ENCODE results near the gene SRPX. TPM values are rescaled to one million over a fixed set of nuclear protein-coding genes. Genes with fewer than 3 reads are reported as not detected.
A peak's percentile ranks its signal among the peaks of the same experiment; 100 is the strongest.

SRPX gene
- polyA plus RNA-seq, 2 of the 4 experiments (the other 2 are of a cell fraction): 1.8 to 3.8 TPM

DNA sequence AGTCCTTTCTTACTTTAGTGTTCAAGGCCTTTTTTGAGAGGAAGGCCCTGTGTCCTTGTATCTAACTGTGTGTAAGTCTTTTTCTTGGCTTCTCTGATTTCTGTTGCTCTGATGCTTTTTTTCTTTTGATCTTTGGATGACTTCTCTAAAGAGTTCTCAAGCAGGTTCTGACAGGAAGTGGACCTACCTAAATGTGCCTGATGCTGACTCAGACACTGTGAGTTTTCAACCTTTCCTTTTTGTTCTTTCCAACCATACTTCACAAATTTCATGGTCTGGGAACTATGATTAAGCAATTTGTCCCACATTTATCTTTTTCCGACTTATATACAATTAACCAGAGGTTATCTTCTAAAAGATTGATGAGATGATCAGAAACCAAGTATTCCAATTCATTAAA is 117.8 kb downstream of the SRPX start:
- no peaks in the 10 kb centered on the region for H3K9me3 ChIP-seq
- no peak overlapping the region for H3K4me3 ChIP-seq
- FAIRE-seq (peak; percentile 87), DNase-seq (ENCODE audit: low read depth in 1 of 2, low spot score in 1 of 2) (no peak), ATAC-seq (no peak)
- H3K4me1 ChIP-seq: no peaks in the 10 kb centered on the region
- H3K4me2 ChIP-seq: no peak overlapping the region
- POLR2A ChIA-PET: no interaction called here
- H3K27ac ChIP-seq: no peak overlapping the region
- CTCF ChIA-PET: no interaction called here
- no peak for TF ChIP-seq CBX2 (IDR thresholded peaks at IDR 0.05; ENCODE audit: borderline replicate concordance, low read depth)
- TF ChIP-seq NFE2L2 (conservative IDR thresholded peaks at IDR 0.05; ENCODE audit: low read length): no peak
- TF ChIP-seq JUNB (IDR thresholded peaks at IDR 0.05): no peak
- TF ChIP-seq HES2 (IDR thresholded peaks at IDR 0.05): no peak
- TF ChIP-seq FOXS1 (CRISPR knock-in tag; IDR thresholded peaks at IDR 0.05): no peak
- TF ChIP-seq MYC (IDR thresholded peaks at IDR 0.05; ENCODE audit: borderline replicate concordance, low read length): no peak
- no peak for TF ChIP-seq CHD4 (IDR thresholded peaks at IDR 0.05; ENCODE audit: borderline replicate concordance)
- no peak for TF ChIP-seq POLR2A (IDR thresholded peaks at IDR 0.05; ENCODE audit: low read length)
- WGBS (ENCODE audit: missing lambda C conversion rate): 80% methylated on average over 1 of the region's 1 CpG

DNA sequence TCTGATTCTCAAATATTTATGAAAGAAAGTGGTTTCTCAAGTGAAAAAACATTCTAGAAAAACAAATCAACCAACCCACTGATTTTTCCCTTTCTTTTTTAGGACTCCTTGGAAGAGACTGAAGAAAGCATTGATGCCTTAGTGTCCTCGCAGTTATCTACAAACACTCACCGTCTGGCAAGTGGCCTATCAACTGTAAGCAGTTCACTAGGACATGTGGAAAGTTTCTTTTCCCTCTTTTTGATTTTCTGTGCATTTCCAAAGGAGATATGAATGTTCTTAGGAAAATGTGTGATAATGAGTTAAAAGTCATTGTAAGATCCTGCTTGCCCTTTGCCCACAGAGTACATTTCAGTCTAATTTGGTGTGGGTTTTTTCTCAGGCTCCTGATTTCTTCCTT is 118.4 kb downstream of the SRPX start:
- WGBS (ENCODE audit: missing lambda C conversion rate): 30% methylated on average over 2 of the region's 2 CpGs
- no peak for DNase-seq (ENCODE audit: low read depth in 1 of 2, low spot score in 1 of 2)
- no peak overlapping the region for H3K4me2 ChIP-seq
- H3K9me3 ChIP-seq: no peaks in the 10 kb centered on the region
- ATAC-seq: no peak
- no peak overlapping the region for H3K4me3 ChIP-seq
- no peaks in the 10 kb centered on the region for H3K4me1 ChIP-seq
- ChIA-PET POLR2A (no interaction called here), CTCF (no interaction called here)
- no peak for TF ChIP-seq TP53 (CRISPR knock-in tag; IDR thresholded peaks at IDR 0.05)
- TF ChIP-seq POLR2A (IDR thresholded peaks at IDR 0.05; ENCODE audit: low read length): no peak
- no peak for TF ChIP-seq CEBPB (IDR thresholded peaks at IDR 0.05)
- TF ChIP-seq HEYL (CRISPR knock-in tag; IDR thresholded peaks at IDR 0.05): no peak
- no peak for TF ChIP-seq CTCF (IDR thresholded peaks at IDR 0.05)
- no peak for TF ChIP-seq HDAC2 (IDR thresholded peaks at IDR 0.05)
- TF ChIP-seq MAFK (IDR thresholded peaks at IDR 0.05; ENCODE audit: partially characterized antibody): no peak
- TF ChIP-seq ZFP36 (IDR thresholded peaks at IDR 0.05; ENCODE audit: borderline replicate concordance, partially characterized antibody): no peak
- no peak for TF ChIP-seq FOSL2 (IDR thresholded peaks at IDR 0.05)
- no peak for TF ChIP-seq FOSL2 (CRISPR knock-in tag; IDR thresholded peaks at IDR 0.05)
- TF ChIP-seq PHF8 (IDR thresholded peaks at IDR 0.05; ENCODE audit: borderline replicate concordance, low read depth): no peak
- no peak for TF ChIP-seq ZSCAN20 (CRISPR knock-in tag; IDR thresholded peaks at IDR 0.05)
- no peak for TF ChIP-seq KDM1A (IDR thresholded peaks at IDR 0.05; ENCODE audit: low read depth)
- no peak for TF ChIP-seq CBX8 (IDR thresholded peaks at IDR 0.05)
- no peak for TF ChIP-seq NPAS2 (CRISPR knock-in tag; IDR thresholded peaks at IDR 0.05; ENCODE audit: borderline replicate concordance)
- TF ChIP-seq, protein P1, sequence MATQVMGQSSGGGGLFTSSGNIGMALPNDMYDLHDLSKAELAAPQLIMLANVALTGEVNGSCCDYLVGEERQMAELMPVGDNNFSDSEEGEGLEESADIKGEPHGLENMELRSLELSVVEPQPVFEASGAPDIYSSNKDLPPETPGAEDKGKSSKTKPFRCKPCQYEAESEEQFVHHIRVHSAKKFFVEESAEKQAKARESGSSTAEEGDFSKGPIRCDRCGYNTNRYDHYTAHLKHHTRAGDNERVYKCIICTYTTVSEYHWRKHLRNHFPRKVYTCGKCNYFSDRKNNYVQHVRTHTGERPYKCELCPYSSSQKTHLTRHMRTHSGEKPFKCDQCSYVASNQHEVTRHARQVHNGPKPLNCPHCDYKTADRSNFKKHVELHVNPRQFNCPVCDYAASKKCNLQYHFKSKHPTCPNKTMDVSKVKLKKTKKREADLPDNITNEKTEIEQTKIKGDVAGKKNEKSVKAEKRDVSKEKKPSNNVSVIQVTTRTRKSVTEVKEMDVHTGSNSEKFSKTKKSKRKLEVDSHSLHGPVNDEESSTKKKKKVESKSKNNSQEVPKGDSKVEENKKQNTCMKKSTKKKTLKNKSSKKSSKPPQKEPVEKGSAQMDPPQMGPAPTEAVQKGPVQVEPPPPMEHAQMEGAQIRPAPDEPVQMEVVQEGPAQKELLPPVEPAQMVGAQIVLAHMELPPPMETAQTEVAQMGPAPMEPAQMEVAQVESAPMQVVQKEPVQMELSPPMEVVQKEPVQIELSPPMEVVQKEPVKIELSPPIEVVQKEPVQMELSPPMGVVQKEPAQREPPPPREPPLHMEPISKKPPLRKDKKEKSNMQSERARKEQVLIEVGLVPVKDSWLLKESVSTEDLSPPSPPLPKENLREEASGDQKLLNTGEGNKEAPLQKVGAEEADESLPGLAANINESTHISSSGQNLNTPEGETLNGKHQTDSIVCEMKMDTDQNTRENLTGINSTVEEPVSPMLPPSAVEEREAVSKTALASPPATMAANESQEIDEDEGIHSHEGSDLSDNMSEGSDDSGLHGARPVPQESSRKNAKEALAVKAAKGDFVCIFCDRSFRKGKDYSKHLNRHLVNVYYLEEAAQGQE (IDR thresholded peaks at IDR 0.05): no peak
- no peak for TF ChIP-seq HMGXB4 (CRISPR knock-in tag; IDR thresholded peaks at IDR 0.05; ENCODE audit: borderline replicate concordance)
- FAIRE-seq: peak; percentile 89
- H3K27ac ChIP-seq: no peak overlapping the region

Data from A549 (cell line).